DMS53 treated with DMSO at 0.1 percent for 48 hours (cell line): ENCODE results near the gene CACNA2D3.
"Not testable (repeated sequence)": the region's sequence is repeated elsewhere in the genome, so short reads cannot be mapped to it uniquely, and the experiment has no call there.

Experiments
- DNase-seq: peaks from one replicate; lab custom pipeline; 2025; ENCODE audit not compliant: unreplicated experiment; lab: John Stamatoyannopoulos, UW

Gene CACNA2D3

DNA sequence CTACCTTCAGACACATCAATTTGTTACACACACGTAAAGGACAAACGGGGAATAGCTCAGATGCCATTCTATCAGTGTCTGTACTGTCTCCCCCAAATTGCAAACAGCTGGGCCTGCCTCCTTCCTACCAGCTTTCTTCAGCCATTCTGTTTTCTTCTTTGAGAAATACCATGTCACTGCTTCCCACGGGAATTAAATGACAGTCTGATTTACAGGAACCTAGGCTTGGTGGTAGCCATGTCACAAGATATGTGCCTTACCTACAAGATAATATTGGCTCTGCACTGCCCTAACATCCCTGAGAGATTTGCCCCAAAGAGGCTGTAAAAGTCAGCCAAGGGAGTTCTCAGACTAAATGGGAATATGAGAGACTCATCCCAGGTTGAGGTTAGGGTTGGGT is 497.2 kb downstream of the CACNA2D3 start:
- DNase-seq: no peak

GRCh38 chr3:54621184-54621583 is 498.8 kb downstream of the CACNA2D3 start:
- no peak for DNase-seq

DNA sequence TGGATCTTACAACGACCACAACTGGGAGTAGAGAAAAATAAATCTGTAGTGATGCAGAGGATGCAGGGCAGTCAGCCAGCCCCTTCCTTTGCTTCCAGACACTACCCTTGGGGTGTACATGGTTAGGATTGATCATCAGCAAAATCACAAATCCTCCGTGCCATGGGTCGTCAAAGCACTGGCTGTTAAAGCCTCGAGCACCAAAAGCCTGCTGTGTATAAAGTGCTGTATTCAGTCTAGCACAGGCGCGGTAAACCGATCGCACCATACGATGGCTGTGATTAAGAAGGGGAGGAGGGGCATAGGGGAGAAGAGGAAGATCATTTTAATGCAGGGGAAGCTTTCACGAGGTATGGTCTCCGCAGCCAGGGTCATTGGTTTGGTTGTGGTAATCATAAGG is 500.3 kb downstream of the CACNA2D3 start:
- no peak for DNase-seq

GRCh38 chr3:54625805-54626787 is 503.7 kb downstream of the CACNA2D3 start:
- no peak for DNase-seq

DNA sequence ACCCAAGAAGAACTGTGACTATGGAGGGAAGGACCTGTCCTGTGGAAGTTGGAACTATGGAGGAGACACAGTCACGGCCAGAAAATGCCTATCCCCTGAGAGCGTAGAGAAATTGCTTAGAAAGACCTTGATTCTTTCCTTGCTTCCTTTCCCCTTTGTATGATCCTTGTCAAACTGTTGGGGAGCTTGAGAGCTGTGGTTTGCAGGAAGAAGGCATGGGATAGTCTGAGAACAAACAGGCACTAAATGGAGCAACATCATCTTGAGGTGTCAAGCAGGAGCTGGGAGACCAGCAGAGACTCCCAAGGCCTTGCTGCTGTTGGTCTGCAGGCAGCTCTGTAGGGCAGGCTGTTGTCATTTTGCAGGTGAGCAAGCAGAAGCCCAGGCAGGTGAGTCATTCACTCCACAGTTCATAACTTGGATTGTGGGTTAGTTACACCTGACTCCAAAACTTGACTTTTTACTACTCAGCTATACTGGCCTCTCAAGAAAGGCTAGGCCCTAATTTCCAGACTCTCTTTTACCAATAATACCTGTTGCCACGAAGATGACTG is 506.6 kb downstream of the CACNA2D3 start:
- DNase-seq: no peak

DNA sequence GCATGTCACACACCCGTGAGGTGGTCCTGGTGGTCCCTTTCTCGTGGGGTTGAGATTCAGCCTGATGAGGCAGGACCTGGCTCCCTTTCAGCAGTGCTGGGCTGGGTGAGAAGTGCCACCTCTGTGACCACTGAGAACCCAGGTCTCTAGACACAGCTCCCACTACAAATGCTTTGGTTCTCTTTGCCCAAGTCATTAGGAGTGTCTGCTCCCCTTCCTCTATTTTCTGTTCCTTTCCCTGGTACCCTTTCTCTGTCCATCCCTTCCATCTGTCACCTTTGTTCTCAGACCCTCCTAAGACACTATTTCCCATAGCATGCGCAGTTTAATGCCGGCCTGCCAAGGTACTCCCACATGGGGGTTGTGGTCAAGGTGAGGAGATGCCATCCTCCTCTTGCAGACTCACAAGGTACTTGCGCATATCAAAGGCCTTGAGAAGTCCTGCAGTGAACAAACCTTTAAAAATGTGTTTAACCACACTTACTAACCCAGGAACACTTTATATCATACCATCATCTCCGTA is 507.8 kb downstream of the CACNA2D3 start:
- DNase-seq: no peak

GRCh38 chr3:54631001-54631400 is 508.6 kb downstream of the CACNA2D3 start:
- DNase-seq: not testable (repeated sequence)

DNA sequence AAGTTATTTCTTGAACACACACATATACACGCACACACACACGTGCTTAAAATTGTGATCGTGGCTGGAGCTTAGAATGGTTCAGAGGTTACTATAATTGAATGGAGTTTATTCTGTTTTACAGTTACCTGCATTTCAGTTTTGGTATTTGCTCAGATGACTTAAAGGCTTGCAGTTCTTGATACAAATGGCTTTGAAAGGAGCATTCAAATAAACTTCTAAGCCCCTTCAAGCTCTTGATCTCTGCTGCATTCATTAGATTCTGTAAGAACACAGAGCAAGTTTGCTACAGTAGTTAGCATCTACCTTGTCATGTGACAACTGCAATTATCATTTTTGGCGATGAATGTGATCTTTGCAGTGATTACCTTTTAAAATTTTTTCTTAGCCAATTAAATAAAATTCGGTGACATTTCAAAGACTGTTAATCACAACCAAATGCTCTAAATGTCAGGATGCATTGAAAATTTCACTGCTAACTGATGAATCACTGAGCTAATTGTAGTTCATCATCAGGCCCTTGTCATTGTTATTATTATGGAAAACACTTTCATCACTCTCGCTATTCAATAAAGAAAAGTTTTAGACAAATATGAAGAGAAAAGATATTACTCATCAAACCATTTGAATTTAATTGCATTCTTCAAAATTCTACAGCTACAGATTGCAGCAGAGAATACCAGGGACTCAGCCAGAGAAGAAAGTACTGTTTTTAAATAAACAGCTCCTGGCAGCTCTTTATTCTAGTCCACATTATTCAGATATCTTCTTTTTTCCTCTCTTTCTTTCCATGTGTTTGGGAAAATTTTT is 509.4 kb downstream of the CACNA2D3 start:
- DNase-seq: no peak

DNA sequence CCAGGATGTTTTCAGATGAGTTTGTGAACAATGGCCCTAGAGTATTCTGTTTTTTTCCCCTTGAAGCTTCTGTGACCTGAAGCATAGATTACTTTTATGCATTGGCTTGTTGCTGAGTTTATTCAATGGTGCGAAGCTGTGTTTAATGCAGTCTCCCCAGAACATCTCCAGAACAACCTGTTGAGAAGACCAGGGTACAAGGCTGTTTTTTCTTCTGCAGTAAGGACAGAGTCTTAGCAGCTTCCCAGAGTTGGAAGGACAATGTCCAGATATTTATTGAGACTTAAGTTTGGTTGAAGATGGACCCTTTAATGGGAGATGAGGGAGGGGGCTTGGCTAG is 509.9 kb downstream of the CACNA2D3 start:
- DNase-seq: no peak

- no peak for DNase-seq
These were observed 510.5 kb downstream of the CACNA2D3 start for GRCh38 chr3:54632834-54633233.

DNA sequence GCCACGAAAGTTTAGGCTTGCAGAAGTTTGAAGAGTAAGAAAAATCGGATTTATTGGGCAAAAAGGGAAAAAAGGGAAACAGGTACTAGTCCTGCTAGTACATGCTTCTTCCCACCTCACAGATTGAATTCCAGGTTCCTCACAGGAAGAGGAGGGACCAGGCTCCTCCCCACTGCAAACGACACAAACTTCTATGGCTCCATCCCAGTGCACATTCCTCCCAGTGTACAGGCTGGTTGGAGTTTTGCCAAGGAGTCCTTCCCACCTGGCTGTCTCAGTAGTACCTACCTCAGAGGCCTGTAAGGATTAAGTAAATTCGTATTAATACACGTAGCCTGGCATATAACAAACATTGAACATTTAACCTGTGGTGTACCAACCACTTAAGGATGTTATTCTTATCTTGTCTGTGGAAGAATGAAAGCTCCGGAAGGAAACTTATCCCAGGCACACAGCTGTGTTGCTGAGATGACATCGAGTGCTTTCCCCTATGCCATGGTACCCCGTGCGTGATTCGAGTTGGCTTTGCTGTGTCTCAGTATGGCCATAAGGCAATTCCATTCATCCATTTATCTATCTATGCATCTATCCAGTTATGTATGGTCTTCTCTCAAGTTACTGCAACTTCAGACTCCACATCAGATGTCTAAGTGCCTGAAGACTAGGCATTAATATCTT is 511.2 kb downstream of the CACNA2D3 start:
- no peak for DNase-seq

DNA sequence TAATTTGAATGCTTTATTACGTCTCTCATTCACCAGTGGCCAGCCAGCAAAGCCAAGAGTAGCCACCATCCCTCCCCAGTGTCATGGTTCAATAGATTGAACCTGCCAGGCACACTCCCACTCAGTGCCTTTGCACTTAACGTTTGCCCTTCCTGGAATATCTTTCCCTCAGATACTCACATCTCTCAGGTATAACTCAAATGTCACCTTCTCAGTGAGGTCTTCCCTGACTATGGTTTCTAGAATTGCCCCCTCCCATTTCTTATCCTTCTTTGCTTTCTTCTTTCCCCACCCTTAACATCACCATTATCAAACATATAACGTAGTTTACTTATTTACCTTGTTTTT is 511.7 kb downstream of the CACNA2D3 start:
- no peak for DNase-seq

GRCh38 chr3:54639790-54640372 is 517.5 kb downstream of the CACNA2D3 start:
- DNase-seq: not testable (repeated sequence)

GRCh38 chr3:54641226-54642014 is 519.1 kb downstream of the CACNA2D3 start:
- DNase-seq: no peak

GRCh38 chr3:54642147-54642546 is 519.8 kb downstream of the CACNA2D3 start:
- DNase-seq: no peak

GRCh38 chr3:54647721-54648120 is 525.4 kb downstream of the CACNA2D3 start:
- no peak for DNase-seq

DNA sequence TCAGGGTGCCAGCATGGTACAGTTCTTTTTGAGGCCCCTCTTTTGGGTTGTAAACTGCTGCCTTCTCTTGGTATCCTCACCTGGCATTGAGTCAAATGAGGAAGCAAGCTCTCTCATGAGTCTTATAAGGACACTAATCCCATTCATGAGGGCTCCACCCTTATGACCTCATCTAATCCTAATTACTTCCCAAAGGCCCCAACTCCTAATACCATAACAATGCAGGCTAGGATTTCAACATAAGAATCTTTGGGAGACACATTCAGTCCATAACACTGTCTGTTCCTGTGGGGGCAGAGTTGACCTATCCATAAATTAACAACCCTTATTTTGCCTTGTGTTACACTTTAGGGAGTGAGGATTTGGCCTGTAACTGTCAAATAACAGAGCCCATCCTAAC is 527.2 kb downstream of the CACNA2D3 start:
- DNase-seq: no peak

DNA sequence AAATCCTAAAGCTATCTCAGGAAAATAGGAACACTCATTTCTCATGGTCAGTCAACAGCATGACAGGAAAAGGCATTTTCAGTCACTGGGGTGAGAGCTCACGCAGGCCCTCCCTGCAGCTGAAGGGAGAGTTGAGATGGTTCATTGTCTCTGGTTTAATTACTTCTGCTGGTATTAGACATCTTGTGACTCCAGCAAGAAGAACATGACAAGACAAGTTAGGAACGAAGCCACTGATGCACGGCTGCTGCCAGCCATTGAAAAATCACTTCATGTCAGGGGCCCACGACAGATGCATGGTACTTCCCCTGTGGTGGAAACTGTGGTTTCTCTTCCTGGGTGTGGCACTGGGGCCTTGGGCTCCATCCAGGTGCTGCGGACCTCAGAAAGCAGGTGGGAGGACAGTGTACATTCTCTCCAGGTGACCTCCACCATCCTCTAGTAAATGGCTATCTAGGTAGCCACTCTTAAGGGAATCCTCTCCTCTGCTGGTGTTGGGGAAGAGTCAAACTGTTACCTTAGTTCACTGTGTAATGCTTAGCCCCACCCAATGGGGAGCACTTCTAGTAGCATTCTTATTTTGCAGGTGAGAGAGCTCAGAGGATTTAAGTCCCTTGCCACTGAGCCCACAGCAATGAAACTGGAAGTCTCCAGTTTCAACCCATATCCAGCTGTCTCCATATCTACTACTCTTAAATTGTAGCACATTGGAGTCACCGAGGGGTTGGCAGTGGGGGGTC is 531.3 kb downstream of the CACNA2D3 start:
- DNase-seq: no peak

- DNase-seq: no peak
These were observed 532.4 kb downstream of the CACNA2D3 start for GRCh38 chr3:54654776-54655175.
